Measurements from ENCODE around the gene SLC24A4. TPM values are rescaled to one million over a fixed set of nuclear protein-coding genes. Genes with fewer than 3 reads are reported as not detected.

SLC24A4 gene
- total RNA-seq (under 1 TPM; 0.08 to 0.74 (median 0.26) TPM), polyA plus RNA-seq (under 1 TPM; 0.09 to 0.29 TPM)
- long read RNA-seq, donor 1: 0 reads
- long read RNA-seq, donor 2: 0 reads
- long read RNA-seq, donor 3: 0 reads

GRCh38 chr14:92323011-92323915, at the start of gene SLC24A4:
Gene SLC24A4, plus strand, starts transcription at chr14:92323165. Its CDS starts 666 bp downstream, at chr14:92323831.
- intact Hi-C loops (cut with DNase I): no loop called here
- TF ChIP-seq, protein P1, sequence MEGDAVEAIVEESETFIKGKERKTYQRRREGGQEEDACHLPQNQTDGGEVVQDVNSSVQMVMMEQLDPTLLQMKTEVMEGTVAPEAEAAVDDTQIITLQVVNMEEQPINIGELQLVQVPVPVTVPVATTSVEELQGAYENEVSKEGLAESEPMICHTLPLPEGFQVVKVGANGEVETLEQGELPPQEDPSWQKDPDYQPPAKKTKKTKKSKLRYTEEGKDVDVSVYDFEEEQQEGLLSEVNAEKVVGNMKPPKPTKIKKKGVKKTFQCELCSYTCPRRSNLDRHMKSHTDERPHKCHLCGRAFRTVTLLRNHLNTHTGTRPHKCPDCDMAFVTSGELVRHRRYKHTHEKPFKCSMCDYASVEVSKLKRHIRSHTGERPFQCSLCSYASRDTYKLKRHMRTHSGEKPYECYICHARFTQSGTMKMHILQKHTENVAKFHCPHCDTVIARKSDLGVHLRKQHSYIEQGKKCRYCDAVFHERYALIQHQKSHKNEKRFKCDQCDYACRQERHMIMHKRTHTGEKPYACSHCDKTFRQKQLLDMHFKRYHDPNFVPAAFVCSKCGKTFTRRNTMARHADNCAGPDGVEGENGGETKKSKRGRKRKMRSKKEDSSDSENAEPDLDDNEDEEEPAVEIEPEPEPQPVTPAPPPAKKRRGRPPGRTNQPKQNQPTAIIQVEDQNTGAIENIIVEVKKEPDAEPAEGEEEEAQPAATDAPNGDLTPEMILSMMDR (IDR thresholded peaks at IDR 0.05): peak in 1 of 9 donors; percentile 7
- peak in 1 of 2 donors; percentile 19 for DNase-seq
- H3K27me3 ChIP-seq: peaks cover 8 to 95% (median 80%) of the 10 kb centered on the region in 7 donors
- WGBS, 2 donors: 0 to 1% methylated on average over 76 to 117 of the region's 117 CpGs
- H3K4me1 ChIP-seq: peaks cover 0 to 19% (median 12%) of the 10 kb centered on the region in 9 donors
- H3K36me3 ChIP-seq: no peaks in the 10 kb centered on the region
- H3K27ac ChIP-seq: no peak within 1 kb of the TSS
- peak in 5 of 8 donors; percentile 19 to 65 (median 61) for ATAC-seq
- H3K9me3 ChIP-seq: no peaks in the 10 kb centered on the region
- H3K4me3 ChIP-seq: peak within 1 kb of the TSS in 9 of 10 donors; percentile 24 to 51 (median 46)

DNA sequence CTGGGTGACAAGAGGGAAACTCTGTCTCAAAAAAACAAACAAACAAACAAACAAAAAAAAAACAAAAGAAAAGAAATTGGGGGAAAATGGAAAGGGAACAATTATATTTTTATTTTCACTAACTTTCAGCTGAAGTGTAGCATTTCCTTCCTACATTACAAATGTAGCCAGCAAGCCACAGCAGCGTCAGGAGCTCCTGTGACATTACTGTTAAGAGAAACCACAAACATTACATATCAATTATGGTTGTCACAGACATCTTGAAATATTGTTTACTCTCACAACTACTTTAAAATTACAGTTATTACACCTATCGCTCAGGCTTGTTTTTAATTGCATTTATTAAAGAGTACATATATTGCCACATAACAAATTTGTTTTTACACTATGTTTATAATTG, 49.8 kb upstream of the SLC24A4 start:
- ATAC-seq: no peak
- WGBS, 2 donors: 81 to 87% methylated on average over 2 of the region's 2 CpGs
- Histone ChIP-seq H3K36me3 (no peaks in the 10 kb centered on the region), H3K27ac (no peak overlapping the region), H3K4me3 (no peak overlapping the region), H3K27me3 (peaks cover 0 to 62% (median 13%) of the 10 kb centered on the region in 7 donors), H3K9me3 (no peaks in the 10 kb centered on the region), H3K4me1 (no peaks in the 10 kb centered on the region)
- TF ChIP-seq, protein P1 (IDR thresholded peaks at IDR 0.05): no peak
- no peak for DNase-seq
- intact Hi-C loops (cut with DNase I): no loop called here

- H3K36me3 ChIP-seq: no peaks in the 10 kb centered on the region
- peaks cover 0 to 65% (median 13%) of the 10 kb centered on the region in 7 donors for H3K27me3 ChIP-seq
- 61 to 67% methylated on average over 7 of the region's 7 CpGs for WGBS, 2 donors
- H3K4me3 ChIP-seq: no peak overlapping the region
- no peaks in the 10 kb centered on the region for H3K4me1 ChIP-seq
- TF ChIP-seq, protein P1 (IDR thresholded peaks at IDR 0.05): no peak
- no peak overlapping the region for H3K27ac ChIP-seq
- intact Hi-C loops (cut with DNase I): no loop called here
- H3K9me3 ChIP-seq: no peaks in the 10 kb centered on the region
- ATAC-seq: no peak
- DNase-seq: no peak
Measured at GRCh38 chr14:92274055-92274454, 48.9 kb upstream of the SLC24A4 start.

GRCh38 chr14:92276074-92276473, 46.9 kb upstream of the SLC24A4 start:
- peaks cover 0 to 60% (median 13%) of the 10 kb centered on the region in 7 donors for H3K27me3 ChIP-seq
- ATAC-seq (no peak), DNase-seq (no peak)
- no peaks in the 10 kb centered on the region for H3K4me1 ChIP-seq
- no peaks in the 10 kb centered on the region for H3K9me3 ChIP-seq
- 87 to 90% methylated on average over 7 of the region's 7 CpGs for WGBS, 2 donors
- no peak overlapping the region for H3K27ac ChIP-seq
- H3K36me3 ChIP-seq: no peaks in the 10 kb centered on the region
- intact Hi-C loops (cut with DNase I): no loop called here
- TF ChIP-seq, protein P1 (IDR thresholded peaks at IDR 0.05): no peak
- no peak overlapping the region for H3K4me3 ChIP-seq

Measured in heart right ventricle (tissue), 16 donors.